Measurements from ENCODE around the gene ARV1.
A peak's percentile ranks its signal among the peaks of the same experiment; 100 is the strongest.
"Not testable (repeated sequence)": the region's sequence is repeated elsewhere in the genome, so short reads cannot be mapped to it uniquely, and the experiment has no call there.

Gene ARV1

GRCh38 chr1:230979389-230979716 is 459 bp downstream of the ARV1 start:
- H3K4me3 ChIP-seq (ENCODE audit: severe bottlenecking) = peak overlapping the region; percentile 87
- H3K27ac ChIP-seq (ENCODE audit: poor library complexity, severe bottlenecking) = no peak overlapping the region
- peaks cover 18% of the 10 kb centered on the region for H3K36me3 ChIP-seq (ENCODE audit: low read depth)
- DNase-seq (ENCODE audit: low spot score) (no peak), ATAC-seq (ENCODE audit: low read depth) (no peak)
- no peak for TF ChIP-seq CTCF (IDR thresholded peaks at IDR 0.05; ENCODE audit: poor library complexity, severe bottlenecking)
- H3K27me3 ChIP-seq (ENCODE audit: insufficient read depth, poor library complexity, severe bottlenecking) = no peaks in the 10 kb centered on the region
- no peaks in the 10 kb centered on the region for H3K4me1 ChIP-seq (ENCODE audit: insufficient read depth, poor library complexity, severe bottlenecking)
- no peaks in the 10 kb centered on the region for H3K9me3 ChIP-seq (ENCODE audit: severe bottlenecking)

- Histone ChIP-seq H3K36me3 (ENCODE audit: low read depth) (peaks cover 18% of the 10 kb centered on the region), H3K27me3 (ENCODE audit: insufficient read depth, poor library complexity, severe bottlenecking) (no peaks in the 10 kb centered on the region), H3K27ac (ENCODE audit: poor library complexity, severe bottlenecking) (no peak overlapping the region), H3K4me3 (ENCODE audit: severe bottlenecking) (peak overlapping the region; percentile 87), H3K9me3 (ENCODE audit: severe bottlenecking) (no peaks in the 10 kb centered on the region), H3K4me1 (ENCODE audit: insufficient read depth, poor library complexity, severe bottlenecking) (no peaks in the 10 kb centered on the region)
- DNase-seq (ENCODE audit: low spot score) = no peak
- no peak for TF ChIP-seq CTCF (IDR thresholded peaks at IDR 0.05; ENCODE audit: poor library complexity, severe bottlenecking)
- no peak for ATAC-seq (ENCODE audit: low read depth)
Measured at GRCh38 chr1:230979952-230980351, 1.1 kb downstream of the ARV1 start.

- Histone ChIP-seq H3K27ac (ENCODE audit: poor library complexity, severe bottlenecking) (no peak overlapping the region), H3K4me1 (ENCODE audit: insufficient read depth, poor library complexity, severe bottlenecking) (peaks cover 9% of the 10 kb centered on the region), H3K36me3 (ENCODE audit: low read depth) (peaks cover 18% of the 10 kb centered on the region), H3K9me3 (ENCODE audit: severe bottlenecking) (no peaks in the 10 kb centered on the region), H3K4me3 (ENCODE audit: severe bottlenecking) (no peak overlapping the region), H3K27me3 (ENCODE audit: insufficient read depth, poor library complexity, severe bottlenecking) (no peaks in the 10 kb centered on the region)
- DNase-seq (ENCODE audit: low spot score) (no peak), ATAC-seq (ENCODE audit: low read depth) (no peak)
- TF ChIP-seq CTCF (IDR thresholded peaks at IDR 0.05; ENCODE audit: poor library complexity, severe bottlenecking) = no peak
Measured at GRCh38 chr1:230982696-230983095, 3.8 kb downstream of the ARV1 start.

GRCh38 chr1:230983811-230984210 is 4.9 kb downstream of the ARV1 start:
- H3K9me3 ChIP-seq (ENCODE audit: severe bottlenecking) = no peaks in the 10 kb centered on the region
- ATAC-seq (ENCODE audit: low read depth) = no peak
- H3K27ac ChIP-seq (ENCODE audit: poor library complexity, severe bottlenecking) = no peak overlapping the region
- H3K4me3 ChIP-seq (ENCODE audit: severe bottlenecking) = no peak overlapping the region
- no peak for DNase-seq (ENCODE audit: low spot score)
- H3K4me1 ChIP-seq (ENCODE audit: insufficient read depth, poor library complexity, severe bottlenecking) = peaks cover 10% of the 10 kb centered on the region
- peaks cover 27% of the 10 kb centered on the region for H3K36me3 ChIP-seq (ENCODE audit: low read depth)
- H3K27me3 ChIP-seq (ENCODE audit: insufficient read depth, poor library complexity, severe bottlenecking) = no peaks in the 10 kb centered on the region
- TF ChIP-seq CTCF (IDR thresholded peaks at IDR 0.05; ENCODE audit: poor library complexity, severe bottlenecking) = no peak

- not testable (repeated sequence) for H3K27ac ChIP-seq (ENCODE audit: poor library complexity, severe bottlenecking); H3K9me3 ChIP-seq (ENCODE audit: severe bottlenecking); ATAC-seq (ENCODE audit: low read depth); H3K4me3 ChIP-seq (ENCODE audit: severe bottlenecking); DNase-seq (ENCODE audit: low spot score); H3K4me1 ChIP-seq (ENCODE audit: insufficient read depth, poor library complexity, severe bottlenecking); H3K27me3 ChIP-seq (ENCODE audit: insufficient read depth, poor library complexity, severe bottlenecking)
- peaks cover 38% of the 10 kb centered on the region for H3K36me3 ChIP-seq (ENCODE audit: low read depth)
Measured at GRCh38 chr1:230984622-230985515, 6.0 kb downstream of the ARV1 start.
